GM12872 (cell line): Measurements from ENCODE around the gene AMIGO3.

Experiments used
- CTCF ChIP-seq: IDR thresholded peaks from 3 replicates; pipeline ENCODE4 v1.5.1; 2011; ENCODE audit warnings: low read depth, mild to moderate bottlenecking, low read length, moderate library complexity; ENCODE audit not compliant: insufficient read depth

AMIGO3 gene

GRCh38 chr3:49700014-49700413 lies 19.5 kb downstream of the AMIGO3 start:
- TF ChIP-seq CTCF = no peak

- no peak for TF ChIP-seq CTCF
Measured at GRCh38 chr3:49699281-49699979, 20.1 kb downstream of the AMIGO3 start.

- TF ChIP-seq CTCF = peak; percentile 45; the same call in 2 of the 3 replicates
Measured at GRCh38 chr3:49689046-49689907, 30.2 kb downstream of the AMIGO3 start, which contains the start of the genes MST1 and RNF123. MST1 (minus strand) TSS chr3:49689474; CDS start chr3:49688691, 783 bp downstream. RNF123 (plus strand) TSS chr3:49689557; CDS start chr3:49691166, 1,609 bp downstream.

GRCh38 chr3:49683162-49683561 lies 36.3 kb downstream of the AMIGO3 start:
- TF ChIP-seq CTCF = no peak

GRCh38 chr3:49681543-49681942 lies 37.9 kb downstream of the AMIGO3 start:
- TF ChIP-seq CTCF = no peak

GRCh38 chr3:49681232-49681522 lies 38.3 kb downstream of the AMIGO3 start:
- TF ChIP-seq CTCF = no peak

GRCh38 chr3:49680493-49681231 lies 38.8 kb downstream of the AMIGO3 start:
- no peak for TF ChIP-seq CTCF
